Activated CD4-positive, alpha-beta T cell treated with anti-CD3 and anti-CD28 coated beads for 24 hours (primary cell): ENCODE data around the gene WDR35.
"Not testable (repeated sequence)": the region's sequence is repeated elsewhere in the genome, so short reads cannot be mapped to it uniquely, and the experiment has no call there.

ENCODE experiments used
- DNase-seq, 2 donors: peaks; one replicate each; pipeline ENCODE4 v3.0.0-alpha.2; 2020; ENCODE audit warnings: low read depth in 2 of 2

Gene WDR35

DNA sequence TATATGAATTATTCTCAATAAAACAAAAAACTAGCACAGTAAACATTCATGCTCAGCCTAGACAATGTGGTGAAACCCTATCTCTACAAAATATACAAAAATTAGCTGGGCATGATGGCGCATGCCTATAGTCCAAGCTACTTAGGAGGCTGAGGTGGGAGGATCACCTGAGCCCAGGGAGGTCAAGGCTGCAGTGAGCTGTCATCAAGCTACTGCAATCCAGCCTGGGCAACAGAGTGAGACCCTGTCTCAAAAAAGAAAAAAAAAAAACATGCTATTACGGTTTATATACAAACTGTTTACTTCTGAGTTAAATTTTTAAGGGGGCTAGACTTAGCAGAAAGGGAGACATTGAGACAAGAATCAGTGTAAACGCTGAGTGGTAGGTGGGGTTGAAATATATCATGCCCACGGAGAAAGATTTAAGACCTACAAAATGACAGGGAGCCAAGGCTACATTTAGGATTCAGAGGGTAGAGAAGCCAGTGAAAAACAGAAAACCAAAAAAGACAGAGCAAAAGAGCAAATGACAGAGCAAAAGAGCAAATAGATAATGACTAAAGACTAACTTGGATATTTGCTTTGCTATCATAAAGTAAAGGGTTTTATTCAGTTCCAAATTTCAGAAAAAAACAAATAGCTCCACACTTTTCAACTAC is 95.6 kb downstream of the WDR35 start:
- DNase-seq, result no peak

DNA sequence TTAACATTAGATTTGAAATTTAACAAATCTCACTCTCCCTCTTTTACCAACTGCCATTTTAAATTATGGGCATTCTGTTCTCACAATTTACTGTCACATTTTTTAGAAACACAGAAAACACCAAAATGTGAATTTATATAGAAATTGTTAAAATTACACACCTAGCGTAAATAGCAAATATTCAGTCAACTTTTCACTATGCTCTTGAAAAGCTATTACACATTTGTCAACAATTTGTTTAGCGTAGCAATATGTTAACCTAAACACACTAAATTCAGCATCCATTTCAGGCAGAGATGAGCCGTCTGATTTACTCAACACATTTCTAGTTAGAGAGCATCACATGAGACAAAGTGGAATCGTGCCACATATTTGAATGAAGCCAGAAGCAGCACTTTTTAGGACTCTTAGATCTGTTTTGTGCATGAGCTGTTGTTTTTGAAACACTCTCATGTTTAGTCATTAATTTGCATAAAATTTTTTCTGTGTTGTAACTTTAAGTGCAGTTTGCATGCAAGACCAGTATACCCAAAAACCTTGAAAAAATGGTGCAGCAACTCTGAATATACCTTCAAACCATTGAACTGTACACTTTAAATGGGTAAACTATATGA is 96.3 kb downstream of the WDR35 start:
- no peak for DNase-seq

DNA sequence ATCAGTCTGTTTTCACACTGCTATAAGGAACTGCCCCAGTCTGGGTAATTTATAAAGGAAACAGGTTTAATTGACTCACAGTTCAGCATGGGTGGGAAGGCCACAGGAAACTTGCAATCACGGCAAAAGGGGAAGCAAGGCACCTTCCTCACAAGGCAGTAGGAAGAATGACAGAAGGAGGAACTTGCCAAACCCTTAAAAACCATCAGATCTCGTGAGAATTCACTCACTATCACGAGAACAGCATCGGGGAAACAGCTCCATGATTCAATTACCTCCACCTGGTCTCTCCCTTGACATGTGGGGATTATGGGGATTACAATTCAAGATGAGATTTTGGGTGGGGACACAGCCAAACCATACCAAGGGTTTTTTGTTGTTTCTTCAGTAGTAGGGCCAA is 97.9 kb downstream of the WDR35 start:
- DNase-seq, result not testable (repeated sequence)

DNA sequence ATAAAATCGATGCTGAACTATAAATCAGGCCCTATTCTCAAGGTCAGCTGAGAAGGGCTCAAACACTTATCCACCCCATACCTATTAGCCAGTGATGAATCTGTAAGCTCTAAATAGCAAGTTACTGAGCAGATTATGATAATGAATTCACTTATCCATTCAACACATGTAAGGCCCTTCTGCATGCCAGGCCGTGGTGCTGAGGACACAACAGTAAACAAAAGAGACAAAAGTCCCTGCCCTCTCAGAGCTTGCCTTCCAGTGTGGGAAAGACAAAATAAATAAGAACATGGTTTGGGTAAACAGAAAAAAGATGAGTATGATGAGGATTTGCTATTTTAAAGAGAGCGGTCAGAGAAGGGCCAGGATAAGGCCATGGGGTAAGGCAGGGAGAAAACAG is 99.8 kb downstream of the WDR35 start:
- no peak for DNase-seq

DNA sequence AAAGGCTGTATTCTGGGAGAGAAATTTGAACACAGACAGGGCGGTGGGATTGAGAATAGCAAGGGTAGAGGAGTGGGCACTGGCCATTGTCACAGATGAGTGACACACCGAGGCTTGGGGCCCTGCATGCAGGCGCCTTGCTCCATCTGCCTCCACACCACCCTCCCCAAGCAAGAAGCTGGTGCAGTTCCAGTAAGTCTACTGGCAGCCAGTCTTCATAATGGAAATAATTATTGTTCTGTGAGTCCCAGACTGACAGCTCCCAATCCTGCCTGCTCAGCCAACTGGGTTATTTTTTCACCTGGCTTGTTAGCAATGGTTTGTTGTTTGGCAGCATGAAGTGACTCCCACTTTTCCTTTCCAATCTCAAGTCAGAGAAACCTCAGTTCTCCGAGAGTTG is 101.1 kb downstream of the WDR35 start:
- DNase-seq, result no peak

DNA sequence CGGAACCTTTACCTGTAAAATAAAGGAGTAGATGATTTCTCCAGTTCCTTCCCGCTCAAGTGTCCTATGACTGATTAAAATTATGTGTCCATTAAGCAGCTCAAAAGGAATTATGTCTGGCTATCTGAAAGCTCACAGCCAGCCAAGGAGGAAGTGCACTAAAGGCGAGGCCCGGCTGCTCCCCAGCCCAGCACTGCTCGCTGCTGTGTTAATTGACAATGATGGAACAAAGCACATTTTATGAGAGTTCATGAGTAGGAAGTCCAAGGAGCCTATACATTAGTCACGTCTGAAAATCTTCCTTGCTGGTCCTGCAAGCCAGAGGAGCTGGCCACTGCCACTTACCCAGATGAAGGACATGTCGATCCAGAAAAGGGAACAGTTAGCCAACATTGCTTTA is 102.4 kb downstream of the WDR35 start:
- no peak for DNase-seq

DNA sequence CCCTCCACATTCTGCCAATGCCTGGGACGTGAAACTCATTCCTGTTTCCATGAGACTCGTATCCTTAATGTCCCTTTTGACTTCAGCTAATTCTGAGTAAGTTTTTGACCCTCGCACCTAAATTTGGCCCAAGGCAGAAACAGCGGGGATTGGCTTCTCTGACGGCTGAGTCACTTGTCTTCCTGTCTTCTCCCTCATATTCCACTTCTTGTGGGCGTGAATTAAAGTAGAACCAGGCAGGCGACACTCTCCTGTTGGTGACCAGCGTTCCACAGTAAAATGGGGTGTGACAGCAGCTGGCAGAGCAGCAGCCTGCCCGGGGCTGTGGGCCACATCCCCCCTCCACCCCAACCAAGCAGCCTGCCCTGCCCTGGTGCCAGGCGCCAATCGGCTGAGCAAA is 103.6 kb downstream of the WDR35 start:
- DNase-seq, result no peak

DNA sequence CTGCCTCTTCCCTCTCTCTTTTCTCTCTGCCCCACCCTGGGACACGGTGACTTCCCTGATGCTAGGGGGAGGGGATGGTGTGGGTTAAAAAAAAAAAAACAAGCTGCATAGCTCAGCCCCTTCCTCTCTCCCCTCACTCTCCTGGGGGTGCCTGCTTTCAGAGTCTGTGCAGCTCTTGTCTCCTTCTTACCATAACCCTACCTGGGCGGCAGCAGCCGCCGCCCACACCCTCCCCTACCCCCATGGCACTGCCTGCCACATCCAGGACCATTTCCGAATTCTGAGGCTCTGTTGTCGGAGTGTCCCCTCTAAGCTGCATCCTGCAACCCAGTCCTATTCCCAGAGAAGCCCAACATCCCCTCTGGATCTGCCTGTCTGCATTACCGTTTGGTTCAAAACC is 104.1 kb downstream of the WDR35 start:
- no peak for DNase-seq

DNA sequence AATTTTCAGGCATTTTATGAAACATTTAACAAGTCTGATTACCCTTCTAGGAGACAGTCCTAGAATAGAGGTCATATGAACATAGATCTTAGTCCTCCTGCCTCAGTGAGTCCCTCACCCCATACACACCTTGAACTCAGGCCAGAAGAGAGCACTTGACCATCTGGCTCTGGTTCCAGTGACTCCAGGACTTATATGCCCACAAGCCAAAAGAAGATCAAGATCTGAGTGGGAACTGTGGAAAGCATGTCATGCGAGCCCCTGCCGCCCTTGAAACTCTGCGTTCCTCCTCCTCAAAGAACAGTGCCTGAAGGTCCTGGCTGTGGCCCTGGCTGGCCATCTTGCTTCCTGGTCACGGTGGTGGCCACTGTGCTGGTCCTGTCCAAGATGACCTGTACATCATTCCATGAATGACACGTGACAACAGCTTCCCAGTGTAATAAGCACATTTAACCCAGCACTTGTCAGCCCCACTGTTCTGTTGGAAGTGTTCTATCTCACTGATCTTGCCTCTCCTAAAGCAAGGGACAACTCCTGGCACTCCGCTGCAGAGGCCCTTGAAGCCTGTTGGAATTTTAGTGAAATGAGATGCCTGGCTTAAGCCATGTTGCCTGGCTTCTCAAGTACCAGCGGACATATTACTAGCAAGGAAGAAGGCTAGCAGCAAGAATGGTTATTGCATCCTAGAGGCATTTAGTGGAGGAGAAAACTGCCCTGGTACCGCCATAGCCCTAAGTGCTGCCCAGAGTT is 105.8 kb downstream of the WDR35 start:
- no peak for DNase-seq

DNA sequence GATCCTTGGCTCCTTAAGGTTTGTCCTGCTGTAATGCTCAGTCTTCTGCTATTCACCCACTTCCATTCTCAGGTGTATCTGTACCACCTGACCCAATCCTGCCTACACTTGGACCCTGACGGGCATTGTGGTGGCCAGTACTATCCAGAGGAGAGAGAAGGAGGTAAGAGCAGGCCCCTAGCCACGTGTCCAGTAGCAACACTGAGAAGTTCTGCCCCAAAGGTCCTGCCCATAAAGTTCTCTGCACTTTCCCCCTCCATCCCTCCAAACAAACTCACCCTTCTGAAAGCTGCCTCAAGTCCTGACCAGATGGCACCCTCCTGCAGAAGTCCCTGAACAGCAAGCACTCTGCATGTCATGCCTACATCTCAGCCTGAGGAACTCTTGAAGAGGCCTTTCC is 106.4 kb downstream of the WDR35 start:
- no peak for DNase-seq

DNA sequence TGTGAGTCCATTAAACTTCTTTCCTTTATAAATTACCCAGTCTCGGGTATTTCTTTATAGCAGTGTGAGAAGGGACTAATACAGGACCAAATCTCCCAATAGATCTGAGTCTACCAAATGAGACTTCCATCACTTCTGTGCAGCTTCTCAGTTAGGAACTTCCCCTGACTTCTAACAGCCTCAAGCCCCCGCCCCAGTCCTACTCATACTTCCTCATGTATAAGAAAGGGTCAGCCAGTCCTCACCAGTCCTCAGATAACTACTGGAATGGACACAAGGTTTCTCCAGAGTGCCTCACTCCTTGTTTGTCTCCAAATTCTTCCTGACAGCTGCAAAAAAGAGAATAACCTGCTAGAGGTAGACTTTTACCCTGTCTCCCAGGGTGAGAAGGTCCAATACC is 107.6 kb downstream of the WDR35 start:
- DNase-seq, result no peak

DNA sequence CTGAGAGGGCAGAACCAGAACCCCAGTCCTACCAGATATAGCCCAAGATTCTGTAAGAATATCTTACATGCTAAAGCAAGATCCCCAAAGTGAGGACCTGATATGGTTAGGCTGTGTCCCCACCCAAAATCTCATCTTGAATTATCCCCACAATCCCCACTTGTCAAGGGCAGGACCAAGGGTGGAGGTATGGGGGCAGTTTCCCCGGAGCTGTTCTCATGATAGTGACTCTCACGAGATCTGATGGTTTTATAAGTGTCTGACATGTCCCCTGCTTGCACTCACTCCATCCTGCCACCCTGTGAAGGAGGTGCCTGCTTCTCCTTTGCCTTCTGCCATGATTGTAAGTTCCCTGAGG is 108.0 kb downstream of the WDR35 start:
- DNase-seq, result no peak

DNA sequence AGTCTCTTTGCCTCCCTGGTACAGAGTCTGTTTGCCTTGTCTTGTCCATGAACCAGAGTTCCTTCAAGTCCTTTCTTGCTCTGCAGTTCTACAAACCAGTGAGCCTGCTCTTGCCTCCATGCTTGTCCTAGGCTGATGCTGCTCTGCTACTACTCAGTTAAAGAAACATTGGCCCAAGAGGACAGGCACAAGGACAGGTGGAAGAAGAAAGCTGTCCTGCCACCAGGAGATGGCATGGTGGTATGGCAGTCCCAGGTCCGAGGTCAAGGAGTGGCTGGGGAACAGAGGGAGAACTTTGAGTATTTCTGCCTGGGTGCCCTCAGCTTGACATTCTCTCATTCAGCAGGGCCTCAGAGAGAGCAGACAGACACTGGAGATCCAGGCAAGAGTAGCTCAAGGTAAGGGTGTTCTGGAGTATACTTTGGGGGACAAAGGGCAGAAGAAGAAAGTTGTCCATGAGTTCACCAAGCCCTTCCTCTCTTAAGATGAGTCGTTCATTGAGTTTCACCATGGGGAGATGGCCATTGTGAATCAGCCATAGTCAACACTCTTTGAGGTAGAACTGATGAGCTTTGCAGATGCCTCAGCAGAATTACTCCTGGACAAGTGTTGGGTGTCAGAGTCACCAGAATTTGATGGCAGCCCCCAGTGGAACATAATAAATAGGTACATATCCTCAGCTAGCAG is 108.5 kb downstream of the WDR35 start:
- DNase-seq, result no peak

DNA sequence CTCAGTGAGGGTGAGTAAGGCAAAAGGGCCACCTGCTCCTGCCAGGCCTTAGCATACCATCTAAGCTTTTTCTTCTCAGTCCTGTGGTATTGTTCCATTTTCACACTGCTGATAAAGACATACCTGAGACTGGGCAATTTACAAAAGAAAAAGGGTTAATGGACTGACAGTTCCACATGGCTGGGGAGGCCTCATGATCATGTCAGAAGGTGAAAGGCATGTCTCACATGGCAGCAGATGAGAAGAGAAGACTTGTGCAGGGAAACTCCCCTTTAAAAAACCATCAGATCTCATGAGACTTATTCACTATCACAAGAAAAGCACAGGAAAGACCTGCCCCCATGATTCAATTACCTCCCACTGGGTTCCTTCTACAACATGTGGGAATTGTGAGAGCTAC is 109.7 kb downstream of the WDR35 start:
- DNase-seq, result not testable (repeated sequence)

DNA sequence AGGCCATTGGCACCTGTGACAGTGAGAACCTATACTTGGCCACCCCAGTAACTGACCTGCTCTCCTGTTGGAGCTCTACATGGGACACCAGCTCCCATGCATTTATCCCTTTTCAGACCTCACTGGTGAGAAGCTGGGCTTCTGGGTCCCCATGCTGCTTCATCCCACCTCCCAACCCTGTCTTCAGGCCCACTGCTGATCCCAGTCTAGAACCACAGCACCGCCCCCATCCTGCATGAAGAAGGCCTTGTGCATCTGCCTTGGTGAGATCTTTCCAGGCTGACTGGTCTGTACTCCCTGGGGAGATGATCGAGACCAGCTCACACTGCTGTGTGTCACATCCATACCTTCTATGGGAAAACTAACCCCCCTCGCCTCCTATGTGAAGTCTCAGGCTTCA is 110.8 kb downstream of the WDR35 start:
- no peak for DNase-seq

DNA sequence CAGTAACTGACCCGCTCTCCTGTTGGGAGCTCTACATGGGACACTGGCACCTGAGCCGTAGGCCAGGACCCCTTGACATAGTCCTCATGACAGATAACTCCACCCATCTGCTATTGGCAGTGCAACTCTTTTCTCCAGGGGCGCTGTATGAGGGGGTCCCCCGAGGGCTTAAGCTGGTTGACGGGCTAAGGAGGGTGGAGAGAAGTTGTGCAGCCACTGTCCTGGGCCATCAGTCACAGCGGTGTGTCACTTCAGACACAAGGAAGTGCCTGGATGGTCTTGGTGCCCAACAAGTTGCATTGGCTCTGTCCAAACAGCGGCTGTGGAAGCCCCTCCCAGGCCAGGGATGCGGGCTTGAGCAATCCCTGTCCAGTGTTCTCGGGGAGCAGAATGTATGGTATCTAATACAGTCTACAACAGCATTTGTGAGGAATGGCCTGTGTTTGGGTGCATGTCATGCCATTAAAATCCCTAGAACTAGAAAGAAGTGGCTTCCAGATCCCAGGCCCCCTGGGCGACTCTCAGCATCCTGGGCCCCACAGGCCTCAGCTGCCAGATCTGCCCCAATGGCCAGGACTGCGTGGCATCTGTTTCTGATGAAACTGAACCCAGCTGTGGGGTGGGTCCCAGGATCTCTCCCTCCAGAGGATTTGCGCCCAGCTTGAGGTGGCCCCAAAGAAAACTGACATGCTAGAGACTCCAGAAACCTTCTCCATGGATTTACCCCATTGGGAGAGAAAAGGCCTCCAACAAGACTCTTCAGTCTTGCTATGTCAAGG is 111.4 kb downstream of the WDR35 start:
- DNase-seq, result no peak

DNA sequence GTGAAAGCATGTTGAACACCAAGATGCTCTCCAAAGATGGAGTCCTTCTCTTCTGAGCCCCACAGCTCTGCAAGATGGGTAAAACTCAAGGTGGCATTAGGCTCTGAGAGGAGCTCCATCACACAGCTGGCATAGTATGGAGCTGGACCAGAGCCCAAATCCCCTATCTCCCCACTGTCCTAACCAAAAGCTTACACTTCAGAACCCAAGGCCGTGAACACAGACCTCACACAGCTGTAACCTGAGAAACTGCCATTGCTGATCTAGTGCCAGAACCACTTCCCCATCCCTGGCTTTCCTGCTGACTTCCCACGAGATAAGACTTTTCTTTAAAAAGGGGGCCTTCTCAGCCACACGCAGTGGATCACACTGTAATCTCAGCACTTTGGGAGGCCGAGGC is 113.2 kb downstream of the WDR35 start:
- no peak for DNase-seq

DNA sequence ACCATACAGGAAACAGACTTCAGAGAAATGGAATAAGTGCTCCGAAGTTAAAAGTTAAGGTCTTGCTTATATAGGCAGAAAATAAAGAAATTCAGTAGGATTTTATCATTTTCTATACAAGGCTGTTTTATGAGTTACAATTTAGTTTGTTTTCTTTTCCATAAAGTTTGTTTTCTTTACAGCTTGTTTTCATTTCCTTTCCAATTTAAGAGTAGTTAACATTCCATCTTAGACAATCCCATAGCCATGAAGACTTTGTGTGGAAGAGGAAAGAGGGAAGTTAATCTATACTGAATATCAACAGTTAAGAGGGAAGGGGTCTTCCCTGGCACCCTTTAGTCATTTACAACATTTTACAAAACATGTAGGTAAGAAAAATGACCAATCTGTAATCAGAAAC is 114.6 kb downstream of the WDR35 start:
- no peak for DNase-seq

DNA sequence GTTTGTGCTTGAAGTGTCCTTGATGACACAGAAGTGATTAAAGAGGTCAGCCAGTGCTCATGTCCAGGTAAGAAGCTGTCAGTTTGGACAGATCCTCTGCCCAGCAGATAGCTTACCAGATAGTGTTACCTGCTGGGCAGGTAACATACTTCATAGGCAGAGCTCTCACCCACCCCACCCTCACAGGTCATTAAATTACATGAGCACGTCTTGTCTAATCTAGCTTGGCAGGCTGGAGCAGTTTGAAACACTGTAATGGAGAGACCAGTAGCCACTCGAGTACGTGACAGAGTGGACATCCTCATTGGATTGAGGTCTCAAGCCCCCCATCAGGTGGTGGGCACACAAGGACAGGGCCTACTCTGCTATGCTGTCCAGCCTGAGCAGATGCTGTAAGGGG is 115.2 kb downstream of the WDR35 start:
- no peak for DNase-seq

DNA sequence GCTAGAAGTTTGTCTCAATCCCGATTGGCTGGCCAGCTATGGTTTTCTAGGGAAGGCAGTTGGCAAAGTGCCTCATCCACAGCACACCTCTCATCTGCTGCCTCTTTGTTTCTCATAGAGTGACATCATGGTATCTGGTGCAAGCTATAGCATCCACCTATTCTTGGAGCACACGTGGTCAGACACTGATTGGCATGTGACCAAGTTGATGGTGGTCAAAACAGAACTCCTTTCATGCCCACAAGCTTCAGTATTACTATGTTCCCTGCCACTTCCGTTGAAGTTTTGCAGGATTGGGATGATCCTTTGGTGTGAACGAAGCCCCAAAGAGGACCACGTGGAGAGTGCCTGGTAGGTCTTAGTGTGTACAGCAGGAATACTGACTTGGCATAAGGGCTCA is 116.9 kb downstream of the WDR35 start:
- no peak for DNase-seq

DNA sequence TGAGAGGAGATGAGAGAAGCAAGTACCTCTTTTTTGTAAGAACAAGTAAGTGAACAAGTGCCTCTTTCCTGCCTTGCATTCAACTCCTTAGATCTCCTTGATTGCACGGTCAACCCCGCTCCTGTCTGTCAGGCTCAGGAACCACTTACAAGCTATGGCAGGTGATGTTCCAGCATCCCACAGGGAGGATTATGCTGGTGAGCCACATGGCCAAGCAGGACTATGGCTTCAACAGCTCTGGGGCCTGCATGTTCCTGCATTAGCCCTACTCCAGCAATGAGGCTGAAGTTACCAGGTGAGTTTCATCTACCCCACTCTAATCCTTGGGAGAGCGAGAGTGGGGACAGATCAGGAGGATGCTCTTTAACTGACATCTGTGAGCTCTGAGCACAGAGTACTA is 117.6 kb downstream of the WDR35 start:
- DNase-seq, result no peak

DNA sequence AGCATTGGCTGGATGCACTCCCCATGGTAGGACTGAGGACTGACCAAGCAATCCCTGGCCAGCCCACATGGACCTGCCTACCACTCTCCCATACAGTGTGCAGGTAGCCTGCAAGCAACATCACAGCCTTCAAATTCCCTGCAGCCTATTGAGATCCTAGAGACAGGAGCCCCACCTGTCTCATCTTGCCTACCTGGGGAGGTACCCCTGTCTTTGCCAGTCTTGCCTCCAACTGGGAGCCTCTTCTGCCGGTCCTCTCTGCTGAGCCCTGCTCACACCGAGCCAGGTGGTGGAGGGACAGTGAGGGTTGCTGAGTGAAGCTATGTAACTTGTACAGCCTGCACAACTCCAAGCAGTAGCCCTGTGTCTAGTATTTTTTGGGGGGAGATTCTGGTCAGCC is 118.1 kb downstream of the WDR35 start:
- no peak for DNase-seq
